ENCODE results near the gene OPTC. TPM values are rescaled to one million over a fixed set of nuclear protein-coding genes. Genes with fewer than 3 reads are reported as not detected.

Gene OPTC
- polyA plus RNA-seq, 1 donor, result not detected

GRCh38 chr1:203547147-203547546 is 53.2 kb downstream of the OPTC start:
- Histone ChIP-seq H3K36me3 (ENCODE audit: control insufficient read depth, insufficient read depth, low read length) (no peaks in the 10 kb centered on the region), H3K27me3 (ENCODE audit: control insufficient read depth, insufficient read depth, low read length) (no peaks in the 10 kb centered on the region), H3K4me3 (ENCODE audit: low read length) (no peak overlapping the region), H3K9me3 (ENCODE audit: control insufficient read depth, low read depth, low read length) (no peaks in the 10 kb centered on the region), H3K4me1 (ENCODE audit: control insufficient read depth, insufficient read depth, low read length) (no peaks in the 10 kb centered on the region), H3K27ac (ENCODE audit: low read length) (no peak overlapping the region)
- WGBS (ENCODE audit: insufficient coverage, low lambda C conversion rate), result no CpG with 5 or more reads among the region's 4 CpGs
- DNase-seq, result no peak

DNA sequence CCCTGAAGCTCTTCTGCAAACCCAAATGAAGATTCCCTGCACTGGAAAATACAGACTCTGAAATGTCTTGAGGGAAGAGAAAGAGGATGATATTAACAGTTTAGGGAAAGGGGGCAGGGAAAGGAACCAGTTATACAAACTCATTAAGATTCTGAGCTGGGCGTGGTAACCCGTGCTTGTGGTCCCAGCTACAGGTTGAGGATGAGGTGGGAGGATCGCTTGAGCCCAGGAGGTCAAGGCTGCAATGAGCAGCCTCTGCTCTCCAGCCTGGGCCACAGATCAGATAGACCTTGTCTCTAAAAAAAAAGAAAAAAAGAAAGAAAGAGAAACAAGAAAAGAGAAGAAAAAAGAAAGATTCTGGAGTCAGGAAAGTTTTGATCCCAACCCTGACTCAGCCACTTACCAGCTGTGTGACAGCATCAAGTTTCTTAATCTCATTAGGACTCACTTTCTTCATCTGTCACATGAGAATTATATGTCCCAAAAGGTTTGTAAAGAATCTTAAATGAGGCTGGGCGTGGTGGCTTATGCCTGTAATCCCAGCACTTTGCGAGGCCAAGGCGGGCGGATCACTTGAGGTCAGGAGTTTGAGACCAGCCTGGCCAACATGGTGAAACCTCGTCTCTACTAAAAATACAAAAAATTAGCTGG is 53.9 kb downstream of the OPTC start:
- DNase-seq, result no peak
- Histone ChIP-seq H3K4me3 (ENCODE audit: low read length) (no peak overlapping the region), H3K9me3 (ENCODE audit: control insufficient read depth, low read depth, low read length) (no peaks in the 10 kb centered on the region), H3K4me1 (ENCODE audit: control insufficient read depth, insufficient read depth, low read length) (no peaks in the 10 kb centered on the region), H3K36me3 (ENCODE audit: control insufficient read depth, insufficient read depth, low read length) (no peaks in the 10 kb centered on the region), H3K27ac (ENCODE audit: low read length) (no peak overlapping the region), H3K27me3 (ENCODE audit: control insufficient read depth, insufficient read depth, low read length) (no peaks in the 10 kb centered on the region)
- 80% methylated on average over 1 of the region's 8 CpGs for WGBS (ENCODE audit: insufficient coverage, low lambda C conversion rate)

- no CpG with 5 or more reads among the region's 2 CpGs for WGBS (ENCODE audit: insufficient coverage, low lambda C conversion rate)
- no peaks in the 10 kb centered on the region for H3K4me1 ChIP-seq (ENCODE audit: control insufficient read depth, insufficient read depth, low read length)
- H3K27me3 ChIP-seq (ENCODE audit: control insufficient read depth, insufficient read depth, low read length), result no peaks in the 10 kb centered on the region
- DNase-seq, result no peak
- H3K27ac ChIP-seq (ENCODE audit: low read length), result no peak overlapping the region
- no peaks in the 10 kb centered on the region for H3K9me3 ChIP-seq (ENCODE audit: control insufficient read depth, low read depth, low read length)
- no peaks in the 10 kb centered on the region for H3K36me3 ChIP-seq (ENCODE audit: control insufficient read depth, insufficient read depth, low read length)
- H3K4me3 ChIP-seq (ENCODE audit: low read length), result no peak overlapping the region
Observed at GRCh38 chr1:203548892-203549291, 54.9 kb downstream of the OPTC start.

DNA sequence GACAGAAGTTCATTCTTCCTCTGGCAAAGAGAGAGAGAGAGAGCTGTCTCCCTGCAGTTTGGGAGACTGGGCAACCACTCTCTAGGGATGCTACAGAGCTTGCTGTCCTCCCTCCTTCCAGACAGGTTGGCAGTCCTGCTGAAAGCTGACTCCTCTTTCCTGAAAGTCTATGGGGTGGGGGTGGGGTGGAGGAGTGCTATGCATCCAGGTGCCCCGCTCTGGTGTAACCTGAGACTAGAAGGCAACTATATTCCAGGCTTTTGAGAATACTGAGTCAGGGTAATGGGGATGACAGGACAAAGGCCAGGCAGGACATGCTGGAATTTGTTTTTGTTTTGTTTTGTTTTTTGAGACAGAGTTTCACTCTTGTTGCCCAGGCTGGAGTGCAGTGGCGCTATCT is 55.4 kb downstream of the OPTC start:
- no CpG with 5 or more reads among the region's 2 CpGs for WGBS (ENCODE audit: insufficient coverage, low lambda C conversion rate)
- Histone ChIP-seq H3K27ac (ENCODE audit: low read length) (no peak overlapping the region), H3K4me1 (ENCODE audit: control insufficient read depth, insufficient read depth, low read length) (no peaks in the 10 kb centered on the region), H3K27me3 (ENCODE audit: control insufficient read depth, insufficient read depth, low read length) (no peaks in the 10 kb centered on the region), H3K9me3 (ENCODE audit: control insufficient read depth, low read depth, low read length) (no peaks in the 10 kb centered on the region), H3K36me3 (ENCODE audit: control insufficient read depth, insufficient read depth, low read length) (no peaks in the 10 kb centered on the region), H3K4me3 (ENCODE audit: low read length) (no peak overlapping the region)
- DNase-seq, result no peak

GRCh38 chr1:203550846-203551245 is 56.9 kb downstream of the OPTC start:
- peaks cover 5% of the 10 kb centered on the region for H3K4me1 ChIP-seq (ENCODE audit: control insufficient read depth, insufficient read depth, low read length)
- H3K27ac ChIP-seq (ENCODE audit: low read length), result no peak overlapping the region
- no peaks in the 10 kb centered on the region for H3K9me3 ChIP-seq (ENCODE audit: control insufficient read depth, low read depth, low read length)

DNA sequence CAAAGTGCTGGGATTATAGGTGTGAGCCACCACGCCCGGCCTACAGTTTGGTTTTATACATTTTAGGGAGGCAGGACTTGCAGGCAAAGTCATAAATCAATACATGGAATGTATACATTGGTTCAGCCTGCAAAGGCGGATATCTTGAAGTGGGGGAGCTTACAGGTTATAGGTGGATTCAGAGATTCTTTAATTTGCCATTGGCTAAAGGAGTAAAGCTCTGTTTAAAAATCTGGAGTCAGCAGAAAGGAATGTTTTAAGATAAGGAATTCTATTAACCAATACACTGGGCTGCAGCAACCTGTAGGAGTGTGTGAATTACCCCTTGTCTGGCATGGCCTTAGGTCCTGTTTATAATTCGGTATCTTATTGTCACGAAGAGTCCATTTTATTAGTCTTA is 57.6 kb downstream of the OPTC start:
- Histone ChIP-seq H3K36me3 (ENCODE audit: control insufficient read depth, insufficient read depth, low read length) (no peaks in the 10 kb centered on the region), H3K27ac (ENCODE audit: low read length) (no peak overlapping the region), H3K27me3 (ENCODE audit: control insufficient read depth, insufficient read depth, low read length) (no peaks in the 10 kb centered on the region), H3K4me3 (ENCODE audit: low read length) (no peak overlapping the region), H3K9me3 (ENCODE audit: control insufficient read depth, low read depth, low read length) (no peaks in the 10 kb centered on the region), H3K4me1 (ENCODE audit: control insufficient read depth, insufficient read depth, low read length) (peaks cover 7% of the 10 kb centered on the region)
- no peak for DNase-seq
- no CpG with 5 or more reads among the region's 5 CpGs for WGBS (ENCODE audit: insufficient coverage, low lambda C conversion rate)

More at GRCh38 chr1:203550846-203551245, 56.9 kb downstream of the OPTC start:
- Histone ChIP-seq H3K36me3 (ENCODE audit: control insufficient read depth, insufficient read depth, low read length) (no peaks in the 10 kb centered on the region), H3K4me3 (ENCODE audit: low read length) (no peak overlapping the region), H3K27me3 (ENCODE audit: control insufficient read depth, insufficient read depth, low read length) (no peaks in the 10 kb centered on the region)
- DNase-seq, result no peak
- no CpG with 5 or more reads among the region's 1 CpG for WGBS (ENCODE audit: insufficient coverage, low lambda C conversion rate)

DNA sequence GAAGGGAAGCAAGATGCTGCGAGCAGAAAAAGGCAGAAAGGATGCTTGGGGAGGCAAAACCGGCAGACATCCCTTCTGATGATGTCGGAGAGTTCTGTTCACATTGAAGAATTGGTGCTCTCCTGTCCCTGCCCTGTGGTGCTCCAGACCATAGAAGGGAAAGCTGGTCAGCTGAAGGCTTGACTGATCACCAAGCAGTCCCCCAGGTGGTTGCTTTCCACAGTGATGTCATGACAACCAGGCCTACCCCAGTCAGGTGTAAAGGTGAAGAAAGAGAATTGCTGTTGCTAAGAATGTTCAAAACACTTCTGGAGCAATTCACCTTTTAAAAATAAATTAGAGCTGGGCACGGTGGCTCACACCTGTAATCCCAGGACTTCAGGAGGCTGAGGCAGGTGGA is 59.5 kb downstream of the OPTC start:
- no peak overlapping the region for H3K4me3 ChIP-seq (ENCODE audit: low read length)
- H3K9me3 ChIP-seq (ENCODE audit: control insufficient read depth, low read depth, low read length), result no peaks in the 10 kb centered on the region
- H3K4me1 ChIP-seq (ENCODE audit: control insufficient read depth, insufficient read depth, low read length), result peaks cover 7% of the 10 kb centered on the region
- no peak overlapping the region for H3K27ac ChIP-seq (ENCODE audit: low read length)
- H3K36me3 ChIP-seq (ENCODE audit: control insufficient read depth, insufficient read depth, low read length), result no peaks in the 10 kb centered on the region
- no CpG with 5 or more reads among the region's 4 CpGs for WGBS (ENCODE audit: insufficient coverage, low lambda C conversion rate)
- no peak for DNase-seq
- H3K27me3 ChIP-seq (ENCODE audit: control insufficient read depth, insufficient read depth, low read length), result no peaks in the 10 kb centered on the region

DNA sequence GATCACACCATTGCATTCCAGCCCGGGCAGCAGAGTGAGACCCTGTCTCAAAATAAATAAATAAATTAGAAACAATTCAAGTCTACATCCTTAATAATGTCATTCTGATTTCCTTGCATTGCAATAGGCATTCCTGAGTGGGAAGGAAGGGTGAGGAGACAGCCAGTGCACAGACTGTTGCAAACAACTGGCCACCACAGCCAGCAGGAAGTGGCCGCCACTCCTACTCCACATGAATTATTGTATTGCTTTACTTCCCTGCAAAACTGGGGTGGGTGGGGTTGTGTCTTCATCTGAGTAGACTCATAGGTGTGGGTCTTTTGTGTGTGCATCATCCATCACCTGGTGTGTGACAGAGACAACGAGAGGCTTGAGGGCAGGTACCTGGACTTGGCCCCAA is 60.1 kb downstream of the OPTC start:
- H3K27me3 ChIP-seq (ENCODE audit: control insufficient read depth, insufficient read depth, low read length), result no peaks in the 10 kb centered on the region
- WGBS (ENCODE audit: insufficient coverage, low lambda C conversion rate), result no CpG with 5 or more reads among the region's 3 CpGs
- H3K4me3 ChIP-seq (ENCODE audit: low read length), result no peak overlapping the region
- H3K4me1 ChIP-seq (ENCODE audit: control insufficient read depth, insufficient read depth, low read length), result peaks cover 7% of the 10 kb centered on the region
- no peaks in the 10 kb centered on the region for H3K36me3 ChIP-seq (ENCODE audit: control insufficient read depth, insufficient read depth, low read length)
- no peak for DNase-seq
- H3K27ac ChIP-seq (ENCODE audit: low read length), result no peak overlapping the region
- no peaks in the 10 kb centered on the region for H3K9me3 ChIP-seq (ENCODE audit: control insufficient read depth, low read depth, low read length)

DNA sequence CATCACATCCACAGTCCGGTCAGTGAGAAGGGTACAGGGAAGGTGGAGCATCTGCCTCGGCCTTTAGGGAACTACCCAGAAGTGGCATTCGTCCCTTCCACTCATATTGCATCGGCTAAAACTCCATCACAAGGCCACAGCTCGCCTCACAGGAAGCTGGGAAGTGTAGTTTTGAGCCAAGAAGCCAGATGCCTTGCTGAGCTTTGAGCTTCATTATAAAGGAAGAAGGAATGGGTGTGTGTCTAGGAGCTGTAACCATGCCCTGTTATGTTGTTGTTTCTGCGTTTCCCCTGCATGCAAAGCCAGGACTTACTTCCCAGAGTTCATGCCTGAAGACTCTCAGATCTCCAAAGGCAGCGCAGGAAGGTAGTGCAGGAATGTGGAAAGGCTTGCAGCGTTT is 61.1 kb downstream of the OPTC start:
- no CpG with 5 or more reads among the region's 8 CpGs for WGBS (ENCODE audit: insufficient coverage, low lambda C conversion rate)
- no peak overlapping the region for H3K4me3 ChIP-seq (ENCODE audit: low read length)
- H3K27me3 ChIP-seq (ENCODE audit: control insufficient read depth, insufficient read depth, low read length), result no peaks in the 10 kb centered on the region
- no peak for DNase-seq
- H3K9me3 ChIP-seq (ENCODE audit: control insufficient read depth, low read depth, low read length), result no peaks in the 10 kb centered on the region
- H3K4me1 ChIP-seq (ENCODE audit: control insufficient read depth, insufficient read depth, low read length), result peaks cover 7% of the 10 kb centered on the region
- no peaks in the 10 kb centered on the region for H3K36me3 ChIP-seq (ENCODE audit: control insufficient read depth, insufficient read depth, low read length)
- peak overlapping the region; percentile 52 for H3K27ac ChIP-seq (ENCODE audit: low read length)

DNA sequence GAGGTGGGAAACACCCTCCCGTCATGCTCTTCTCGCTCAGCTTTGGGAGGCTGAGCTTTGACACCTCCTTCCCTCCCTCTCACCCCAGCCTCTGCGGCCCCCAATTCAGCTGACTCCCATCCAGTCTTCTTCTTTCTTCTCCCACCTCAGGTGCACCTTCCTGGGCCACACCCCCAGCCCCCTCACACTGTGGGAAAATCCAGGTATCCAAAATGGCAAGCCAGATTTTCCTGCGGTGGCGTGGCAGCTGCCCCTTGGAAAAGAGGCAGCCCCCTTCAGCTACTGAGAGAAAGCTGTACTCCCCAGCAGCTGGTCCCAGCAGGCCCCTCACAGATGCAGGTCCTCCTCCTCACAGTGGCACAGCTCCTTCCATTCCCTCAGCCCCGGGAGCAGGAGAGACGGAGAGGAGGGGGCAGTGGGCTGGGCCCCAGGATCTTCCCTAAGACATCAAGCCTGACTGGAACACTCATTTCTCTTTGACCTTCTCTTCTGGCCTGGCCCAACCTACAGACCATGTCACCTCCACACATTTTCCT is 61.6 kb downstream of the OPTC start:
- Histone ChIP-seq H3K4me3 (ENCODE audit: low read length) (no peak overlapping the region), H3K27me3 (ENCODE audit: control insufficient read depth, insufficient read depth, low read length) (no peaks in the 10 kb centered on the region), H3K36me3 (ENCODE audit: control insufficient read depth, insufficient read depth, low read length) (no peaks in the 10 kb centered on the region), H3K9me3 (ENCODE audit: control insufficient read depth, low read depth, low read length) (no peaks in the 10 kb centered on the region), H3K27ac (ENCODE audit: low read length) (peak overlapping the region; percentile 52), H3K4me1 (ENCODE audit: control insufficient read depth, insufficient read depth, low read length) (peaks cover 7% of the 10 kb centered on the region)
- no peak for DNase-seq
- WGBS (ENCODE audit: insufficient coverage, low lambda C conversion rate), result 100% methylated on average over 1 of the region's 7 CpGs
